ENCODE results near the gene ACAP1.

DNA sequence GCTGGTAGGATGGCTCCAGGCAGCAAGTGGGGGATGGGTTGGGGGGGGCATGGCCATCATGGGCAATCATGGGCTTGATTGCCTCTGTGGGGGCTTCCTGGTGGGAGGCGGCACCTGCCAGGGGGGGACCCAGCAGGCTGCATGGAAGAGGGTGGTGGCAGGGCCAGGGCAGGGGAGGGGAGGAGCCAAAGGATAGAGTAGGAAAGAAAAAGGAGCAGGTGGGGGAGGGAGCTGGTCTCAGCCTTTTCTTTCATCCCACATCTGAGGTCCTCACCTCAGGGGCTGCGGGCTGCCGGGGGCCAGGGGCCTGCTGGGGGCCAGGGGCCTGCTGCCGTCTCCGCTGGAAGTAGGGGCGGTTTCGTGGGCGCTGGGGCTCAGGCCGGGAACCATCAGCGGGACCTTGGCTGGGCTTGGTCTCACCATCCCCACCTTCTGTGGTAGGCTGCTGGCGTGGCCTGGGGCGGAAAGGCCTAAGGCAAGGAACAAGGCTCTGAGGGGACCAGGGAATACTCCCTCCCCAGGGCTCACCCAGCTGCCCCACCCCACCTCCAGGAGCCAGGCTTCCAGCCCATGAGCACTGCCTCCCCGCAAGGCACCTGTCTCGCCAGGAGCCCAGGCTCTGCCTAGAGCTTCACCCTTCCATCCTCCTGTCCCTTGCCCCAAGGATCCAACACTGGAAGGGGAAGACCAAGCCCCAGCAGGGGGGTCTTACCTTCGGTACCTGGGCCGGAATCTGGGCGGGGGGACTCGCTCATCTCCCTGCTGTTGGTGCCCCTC lies 46.9 kb upstream of the ACAP1 start:
- TF ChIP-seq, protein P1, sequence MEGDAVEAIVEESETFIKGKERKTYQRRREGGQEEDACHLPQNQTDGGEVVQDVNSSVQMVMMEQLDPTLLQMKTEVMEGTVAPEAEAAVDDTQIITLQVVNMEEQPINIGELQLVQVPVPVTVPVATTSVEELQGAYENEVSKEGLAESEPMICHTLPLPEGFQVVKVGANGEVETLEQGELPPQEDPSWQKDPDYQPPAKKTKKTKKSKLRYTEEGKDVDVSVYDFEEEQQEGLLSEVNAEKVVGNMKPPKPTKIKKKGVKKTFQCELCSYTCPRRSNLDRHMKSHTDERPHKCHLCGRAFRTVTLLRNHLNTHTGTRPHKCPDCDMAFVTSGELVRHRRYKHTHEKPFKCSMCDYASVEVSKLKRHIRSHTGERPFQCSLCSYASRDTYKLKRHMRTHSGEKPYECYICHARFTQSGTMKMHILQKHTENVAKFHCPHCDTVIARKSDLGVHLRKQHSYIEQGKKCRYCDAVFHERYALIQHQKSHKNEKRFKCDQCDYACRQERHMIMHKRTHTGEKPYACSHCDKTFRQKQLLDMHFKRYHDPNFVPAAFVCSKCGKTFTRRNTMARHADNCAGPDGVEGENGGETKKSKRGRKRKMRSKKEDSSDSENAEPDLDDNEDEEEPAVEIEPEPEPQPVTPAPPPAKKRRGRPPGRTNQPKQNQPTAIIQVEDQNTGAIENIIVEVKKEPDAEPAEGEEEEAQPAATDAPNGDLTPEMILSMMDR (IDR thresholded peaks at IDR 0.05 in 8 of 11, conservative IDR thresholded peaks at IDR 0.05 in 3 of 11): no peak
- no peak for TF ChIP-seq POLR2A (IDR thresholded peaks at IDR 0.05)
- TF ChIP-seq POLR2AphosphoS5 (IDR thresholded peaks at IDR 0.05): no peak
